Gastroesophageal sphincter (tissue), 2 donors: ENCODE measurements around the gene TUBB2B.

Experiments used
- POLR2A ChIP-seq, 2 donors: fragments of 450-650 bp; IDR thresholded peaks; one replicate each; pipeline ENCODE4 v1.6.1; 2017; ENCODE audit warnings: antibody characterized with exemption in 2 of 2, mild to moderate bottlenecking in 2 of 2, moderate library complexity in 1 of 2
- POLR2AphosphoS5 ChIP-seq: sonication (generic); formaldehyde crosslinking; IDR thresholded peaks from one replicate; pipeline ENCODE4 v1.6.1; 2017; ENCODE audit warnings: antibody characterized with exemption

DNA sequence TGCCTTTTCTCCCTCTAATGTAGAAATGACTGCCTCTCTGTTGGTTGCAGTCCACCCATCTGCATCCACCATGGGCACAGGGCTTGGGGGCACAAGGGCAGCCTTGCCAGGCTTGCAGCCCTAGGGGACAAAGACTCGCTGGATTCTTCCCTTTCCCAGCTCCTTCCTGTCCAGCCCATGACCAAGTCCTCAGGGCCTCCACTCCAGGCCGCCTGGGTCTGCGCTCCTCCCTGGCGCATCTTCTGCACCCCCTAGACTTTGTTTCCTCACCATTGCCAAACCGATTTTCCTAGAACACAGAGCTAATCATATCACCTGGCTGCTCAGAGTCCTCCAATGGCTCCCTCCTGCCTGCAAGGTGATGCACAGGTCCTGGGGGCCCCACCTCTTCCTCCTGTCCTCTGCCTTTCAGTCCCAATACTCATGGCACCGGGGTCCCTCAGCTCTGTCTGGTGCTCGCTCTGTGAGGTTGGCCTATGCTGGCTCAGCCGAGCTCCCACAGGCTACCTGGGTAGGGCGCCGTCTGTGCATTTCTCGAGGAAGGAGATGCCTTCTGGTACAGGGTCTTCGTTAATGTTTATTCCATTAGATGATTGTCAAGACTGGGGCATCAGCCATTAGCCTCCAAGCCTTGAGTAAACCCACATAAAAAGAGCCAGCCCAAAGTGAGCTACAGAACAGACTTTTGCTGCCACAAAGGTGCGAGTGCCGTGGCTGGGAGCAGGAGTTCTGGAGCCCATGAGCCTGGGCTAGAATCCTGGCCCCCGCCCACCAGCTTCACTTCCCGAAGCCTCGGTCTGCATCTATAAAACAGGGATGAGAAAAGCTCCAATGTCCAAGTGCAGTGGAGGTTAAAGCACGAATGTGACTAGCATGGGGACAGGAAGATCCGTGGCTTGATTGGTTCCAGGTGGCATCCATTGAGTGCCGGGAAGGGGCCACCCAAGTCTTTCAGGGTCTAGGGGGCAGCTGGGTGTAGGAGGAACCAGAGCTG, 49.0 kb upstream of the TUBB2B start:
- no peak for TF ChIP-seq POLR2A (IDR thresholded peaks at IDR 0.05)
- no peak for TF ChIP-seq POLR2AphosphoS5
